Stimulated activated CD8-positive, alpha-beta memory T cell treated with anti-CD3 and anti-CD28 coated beads, Interleukin-12 subunit alpha, Interleukin-12 subunit beta, amount 100 ng/mL, for 4 hours (primary cell): ENCODE results near the gene CCDC106.

Experiments used
- DNase-seq: peaks from one replicate; pipeline ENCODE4 v3.0.0-alpha.2; 2020; ENCODE audit warnings: low read depth

CCDC106 gene

DNA sequence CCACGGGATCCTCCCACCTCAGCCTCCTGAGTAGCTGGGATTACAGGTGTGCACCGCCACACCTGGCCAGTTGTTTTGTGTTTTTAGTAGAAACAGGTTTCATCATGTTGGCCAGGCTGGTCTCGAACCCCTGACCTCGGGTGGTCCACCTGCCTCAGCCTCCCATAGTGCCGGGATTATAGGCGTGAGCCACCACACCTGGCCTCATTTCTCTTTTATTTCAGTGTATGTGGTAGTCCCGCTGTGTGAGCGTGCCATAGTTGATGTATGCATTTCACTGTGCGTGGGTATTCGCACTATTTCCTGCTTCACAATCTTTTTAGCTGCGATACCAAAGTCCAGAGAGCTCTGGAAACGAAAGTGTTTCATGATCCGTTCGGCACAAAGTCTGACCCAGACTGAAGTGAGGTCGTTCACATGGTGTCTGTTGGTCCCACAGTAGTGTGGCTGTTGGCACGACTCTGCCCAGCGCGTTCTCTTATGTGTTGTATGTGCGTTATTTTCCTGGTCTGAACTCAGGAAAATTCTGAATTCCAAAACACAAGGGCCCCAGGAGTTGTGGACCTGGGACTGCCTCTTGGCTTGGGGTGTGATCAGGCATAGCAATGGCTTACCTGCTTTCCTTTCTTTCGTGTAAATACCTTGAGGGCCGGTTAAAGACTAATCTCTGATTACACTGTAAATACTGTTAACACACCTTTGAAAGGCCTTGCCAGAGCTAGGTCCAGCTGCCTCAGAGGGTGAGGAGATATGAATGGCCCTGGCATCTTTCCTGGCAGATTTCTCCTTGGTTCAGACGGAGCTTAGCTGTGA is 35.6 kb downstream of the CCDC106 start:
- no peak for DNase-seq

- DNase-seq = no peak
These were observed 37.1 kb downstream of the CCDC106 start for GRCh38 chr19:55684946-55685681.

- no peak for DNase-seq
These were observed 37.8 kb downstream of the CCDC106 start for GRCh38 chr19:55685776-55686175.

- no peak for DNase-seq
These were observed 38.5 kb downstream of the CCDC106 start for GRCh38 chr19:55686311-55687050.

- DNase-seq = no peak
These were observed 39.5 kb downstream of the CCDC106 start for GRCh38 chr19:55687281-55688201.

- DNase-seq = no peak
These were observed 40.6 kb downstream of the CCDC106 start for GRCh38 chr19:55688422-55689218.

DNA sequence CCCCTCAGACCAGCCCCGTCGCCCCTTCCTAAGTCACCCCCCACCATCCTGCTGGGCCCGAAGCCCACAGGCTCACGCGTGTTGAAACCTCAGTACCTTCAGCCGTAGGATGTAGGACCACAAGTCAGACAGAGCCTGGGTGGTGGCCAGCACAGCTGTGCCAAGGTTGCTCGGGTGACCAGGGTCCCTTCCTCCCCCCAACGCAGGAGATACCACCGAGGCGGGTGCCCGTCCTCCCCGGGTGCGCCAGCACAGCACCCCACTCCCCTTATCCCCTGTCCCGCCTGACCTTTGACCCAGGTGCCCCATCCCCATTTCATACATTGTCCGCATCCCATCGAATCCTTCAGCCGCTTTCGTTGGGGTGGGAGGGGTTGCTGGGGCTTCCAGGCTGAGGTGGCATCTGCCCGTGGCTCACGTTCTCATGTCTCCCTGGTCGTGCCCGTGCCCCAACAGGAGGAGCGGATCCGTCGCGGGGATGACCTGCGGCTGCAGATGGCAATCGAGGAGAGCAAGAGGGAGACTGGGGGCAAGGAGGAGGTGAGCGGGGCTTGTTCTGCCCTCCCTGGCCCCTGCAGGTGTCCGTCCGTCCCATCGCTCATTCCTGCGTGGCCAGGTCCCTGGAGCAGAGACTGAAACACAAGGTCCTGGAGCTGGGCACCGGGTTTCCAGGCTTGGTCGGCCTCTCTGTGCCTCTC is 41.5 kb downstream of the CCDC106 start:
- no peak for DNase-seq

GRCh38 chr19:55690109-55690768 is 42.2 kb downstream of the CCDC106 start:
- DNase-seq = no peak

GRCh38 chr19:55690769-55691545 is 42.9 kb downstream of the CCDC106 start:
- DNase-seq = no peak

- no peak for DNase-seq
These were observed 43.8 kb downstream of the CCDC106 start for GRCh38 chr19:55691561-55692481.

- DNase-seq = no peak
These were observed 44.7 kb downstream of the CCDC106 start for GRCh38 chr19:55692681-55693081.

GRCh38 chr19:55693336-55693974 is 45.4 kb downstream of the CCDC106 start:
- no peak for DNase-seq

DNA sequence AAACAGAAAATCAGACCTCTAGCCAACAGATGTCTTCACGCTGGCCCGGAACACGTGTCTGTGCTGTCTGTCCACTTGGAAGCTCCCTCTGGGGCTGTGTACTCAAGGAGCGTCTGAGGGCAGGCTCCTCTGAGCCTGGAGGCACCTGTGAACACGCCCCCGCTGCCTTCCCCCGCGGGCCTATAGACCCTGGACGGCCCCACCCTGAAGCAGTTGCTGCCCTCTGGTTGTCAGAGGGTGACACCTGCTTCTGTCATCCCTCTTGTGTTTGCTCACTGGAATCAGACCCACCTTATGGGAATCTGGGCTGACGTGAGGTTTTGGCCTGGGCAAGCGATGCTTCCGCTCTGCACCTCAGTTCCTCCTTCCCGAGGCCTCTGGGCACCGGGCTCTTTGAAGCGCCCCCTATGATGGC is 46.2 kb downstream of the CCDC106 start:
- no peak for DNase-seq

DNA sequence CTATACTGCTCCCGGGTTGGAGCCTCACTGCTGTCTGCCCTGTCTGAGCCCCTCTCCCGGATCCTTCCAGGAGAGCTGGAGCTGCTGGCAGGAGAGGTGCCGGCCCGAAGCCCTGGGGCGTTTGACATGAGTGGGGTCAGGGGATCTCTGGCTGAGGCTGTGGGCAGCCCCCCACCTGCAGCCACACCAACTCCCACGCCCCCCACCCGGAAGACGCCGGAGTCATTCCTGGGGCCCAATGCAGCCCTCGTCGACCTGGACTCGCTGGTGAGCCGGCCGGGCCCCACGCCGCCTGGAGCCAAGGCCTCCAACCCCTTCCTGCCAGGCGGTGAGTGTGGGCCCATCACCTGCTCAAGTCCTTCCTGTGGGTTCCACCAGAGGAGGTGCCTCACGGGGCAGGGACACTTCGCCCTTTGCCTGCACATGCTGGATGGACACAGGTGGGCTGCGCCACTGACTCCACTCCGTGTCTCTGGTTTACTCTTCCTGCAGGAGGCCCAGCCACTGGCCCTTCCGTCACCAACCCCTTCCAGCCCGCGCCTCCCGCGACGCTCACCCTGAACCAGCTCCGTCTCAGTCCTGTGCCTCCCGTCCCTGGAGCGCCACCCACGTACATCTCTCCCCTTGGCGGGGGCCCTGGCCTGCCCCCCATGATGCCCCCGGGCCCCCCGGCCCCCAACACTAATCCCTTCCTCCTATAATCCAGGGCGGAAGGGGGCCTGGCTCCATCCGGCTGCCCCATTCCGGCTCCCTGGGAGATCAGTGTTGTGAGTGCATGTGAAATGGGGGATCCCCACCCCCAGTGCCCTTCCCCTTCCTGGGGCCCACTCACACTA is 46.9 kb downstream of the CCDC106 start:
- DNase-seq = no peak

GRCh38 chr19:55695511-55696290 is 47.7 kb downstream of the CCDC106 start:
- no peak for DNase-seq
